K562 (cell line): ENCODE measurements around the gene NFATC1. TPM values are rescaled to one million over a fixed set of nuclear protein-coding genes. Genes with fewer than 3 reads are reported as not detected.

Experiments
- CBFB ChIP-seq: sonication (generic); formaldehyde crosslinking; IDR thresholded peaks from 2 replicates; pipeline ENCODE4 v1.4.0; 2020; ENCODE audit warnings: mild to moderate bottlenecking, missing genetic modification reagents
- CGGBP1 ChIP-seq: fragments of 250-450 bp; sonication (Bioruptor Pico); IDR thresholded peaks from 2 replicates; pipeline ENCODE4 v1.9.0; 2021; ENCODE audit warnings: mild to moderate bottlenecking
- CTCF ChIP-seq, 3 experiments: IDR thresholded peaks in 2 of 3; conservative IDR thresholded peaks in 1 of 3; 2 replicates each; pipeline ENCODE4 v1.5.1; 2011 to 2012; ENCODE audit warnings: low read length in 3 of 3, mild to moderate bottlenecking in 3 of 3, control low read depth in 2 of 3, improper control_type of control experiment in 1 of 3, inconsistent platforms in 1 of 3, low read depth in 1 of 3, mixed read lengths in 1 of 3, moderate library complexity in 1 of 3; ENCODE audit not compliant: insufficient read depth in 2 of 3
- ETS1 ChIP-seq: conservative IDR thresholded peaks from 2 replicates; pipeline ENCODE4 v1.6.1; 2011; ENCODE audit warnings: low read depth, mild to moderate bottlenecking, low read length; ENCODE audit not compliant: control insufficient read depth
- FOXJ2 ChIP-seq: fragments of 200-800 bp; sonication (Bioruptor generic); IDR thresholded peaks from 2 replicates; pipeline ENCODE4 v1.6.1; 2016; ENCODE audit warnings: missing genetic modification characterization, missing compliant biosample characterization
- HDAC1 ChIP-seq, 2 experiments: fragments of 450-650 bp; IDR thresholded peaks; 2 replicates each; pipeline ENCODE4 v1.6.1; 2016 to 2017; ENCODE audit warnings: inconsistent platforms in 1 of 2, mild to moderate bottlenecking in 1 of 2, moderate library complexity in 1 of 2
- L3MBTL2 ChIP-seq: fragments of 450-650 bp; IDR thresholded peaks from 2 replicates; pipeline ENCODE4 v1.6.1; 2016; ENCODE audit warnings: mild to moderate bottlenecking, moderate library complexity
- MAX ChIP-seq: sonication (generic); formaldehyde crosslinking; IDR thresholded peaks from 2 replicates; pipeline ENCODE4 v1.9.0; 2022; ENCODE audit warnings: mild to moderate bottlenecking, missing genetic modification reagents
- NCOR1 ChIP-seq: fragments of 450-650 bp; IDR thresholded peaks from 2 replicates; pipeline ENCODE4 v1.6.1; 2016; ENCODE audit warnings: mild to moderate bottlenecking, moderate library complexity
- PURB ChIP-seq: sonication (generic); formaldehyde crosslinking; IDR thresholded peaks from 2 replicates; pipeline ENCODE4 v1.9.0; 2021; ENCODE audit warnings: low read depth, mild to moderate bottlenecking, missing genetic modification reagents
- RBFOX2 ChIP-seq: fragments of 200-400 bp; formaldehyde crosslinking; IDR thresholded peaks from 2 replicates; pipeline ENCODE4 v1.6.1; 2017; ENCODE audit warnings: low read depth, mild to moderate bottlenecking, low read length, moderate library complexity
- SLC30A9 ChIP-seq: fragments of 250-450 bp; sonication (Bioruptor Pico); IDR thresholded peaks from 2 replicates; pipeline ENCODE4 v1.8.0; 2022; ENCODE audit warnings: mild to moderate bottlenecking, moderate library complexity
- SMAD3 ChIP-seq: fragments of 450-650 bp; formaldehyde crosslinking; conservative IDR thresholded peaks from 2 replicates; pipeline ENCODE4 v1.4.0; 2020; ENCODE audit warnings: mild to moderate bottlenecking
- SMARCA4 ChIP-seq: fragments of 450-650 bp; IDR thresholded peaks from 2 replicates; pipeline ENCODE4 v1.6.1; 2016
- TAF7 ChIP-seq: fragments of 450-650 bp; IDR thresholded peaks from 2 replicates; pipeline ENCODE4 v1.6.1; 2016; ENCODE audit warnings: missing genetic modification characterization, missing compliant biosample characterization
- TEAD4 ChIP-seq, 2 experiments: sonication (generic) in 1 of 2; formaldehyde crosslinking in 1 of 2; IDR thresholded peaks; 2 replicates each; pipeline versions ENCODE4 v1.6.1 to v1.8.0; 2012 to 2022; ENCODE audit warnings: borderline replicate concordance in 1 of 2, inconsistent platforms in 1 of 2, low read length in 1 of 2, mild to moderate bottlenecking in 1 of 2, missing genetic modification reagents in 1 of 2
- TFAP4 ChIP-seq: sonication (generic); formaldehyde crosslinking; IDR thresholded peaks from 2 replicates; pipeline ENCODE4 v1.8.0; 2022; ENCODE audit warnings: missing genetic modification reagents, mild to moderate bottlenecking, moderate library complexity, borderline replicate concordance
- ZBTB5 ChIP-seq: fragments of 450-650 bp; IDR thresholded peaks from 2 replicates; pipeline ENCODE4 v1.6.1; 2017; ENCODE audit warnings: antibody characterized with exemption
- ZFPM2 ChIP-seq: fragments of 250-450 bp; sonication (Bioruptor Pico); IDR thresholded peaks from 2 replicates; pipeline ENCODE4 v1.5.1; 2022; ENCODE audit warnings: mild to moderate bottlenecking
- ZNF143 ChIP-seq: sonication (generic); formaldehyde crosslinking; IDR thresholded peaks from 2 replicates; pipeline ENCODE4 v1.9.0; 2022; ENCODE audit warnings: mild to moderate bottlenecking, missing genetic modification reagents
- ZNF253 ChIP-seq: fragments of 250-450 bp; sonication (Bioruptor Pico); conservative IDR thresholded peaks from 2 replicates; pipeline ENCODE4 v1.6.1; 2021; ENCODE audit warnings: mild to moderate bottlenecking
- ZNF263 ChIP-seq: sonication (generic); formaldehyde crosslinking; IDR thresholded peaks from 2 replicates; pipeline ENCODE4 v1.8.0; 2022; ENCODE audit warnings: mild to moderate bottlenecking, missing genetic modification reagents, borderline replicate concordance
- ZNF586 ChIP-seq: fragments of 450-650 bp; formaldehyde crosslinking; conservative IDR thresholded peaks from 2 replicates; pipeline ENCODE4 v1.4.0; 2020; ENCODE audit warnings: mild to moderate bottlenecking, moderate library complexity
- ZNF778 ChIP-seq: fragments of 450-650 bp; formaldehyde crosslinking; IDR thresholded peaks from 2 replicates; pipeline ENCODE4 v1.4.0; 2020; ENCODE audit warnings: mild to moderate bottlenecking, moderate library complexity
- polyA plus RNA-seq, 8 experiments: library from polyadenylated mRNA; depleted of rRNA in 4 of 8; stranded (reverse) in 5 of 8; unstranded in 3 of 8; fragments of >200 nt; fragmentation: Nextera tagmentation in 2 of 8; fragmentation: Illumina TruSeq in 1 of 8; extraction: Ambion mirVana in 2 of 8; extraction: Trizol in 1 of 8; gene quantifications; 2 replicates each; pipeline versions ENCODE4 v1.2.1 to v1.2.3, GENCODE V29; 2011 to 2014; ENCODE audit warnings: inconsistent platforms in 1 of 8, missing spikeins in 1 of 8
- total RNA-seq, 7 experiments: library from RNA; depleted of rRNA in 6 of 7; stranded (reverse); fragments of >200 nt in 6 of 7; fragmentation: Illumina TruSeq in 2 of 7; extraction: Trizol in 2 of 7; gene quantifications; 2 replicates each; pipeline versions ENCODE4 v1.2.1 to v1.2.3, GENCODE V29; 2011 to 2021; ENCODE audit warnings: low replicate concordance in 1 of 7

The NFATC1 gene
- total and polyA plus RNA-seq, 9 of the 15 experiments (the other 6 are each of a cell fraction or from before 2014, with no cell fraction given): 1.1 to 16.4 (median 2.5) TPM

GRCh38 chr18:79515944-79516351 lies 120.2 kb downstream of the NFATC1 start (continued):
- TF ChIP-seq FOXJ2: no peak
- no peak for TF ChIP-seq SMARCA4
- TF ChIP-seq ZNF143 (CRISPR knock-in tag): 0 out of 2 replicates have a peak, but pooled peaks have one; percentile 28
- no peak; the same call in 1 of the 2 replicates for TF ChIP-seq ZNF263
- TF ChIP-seq ZBTB5: no peak
- no peak for TF ChIP-seq HDAC1 (IDR thresholded peaks at IDR 0.05)
- no peak for TF ChIP-seq CTCF (IDR thresholded peaks at IDR 0.05 in 2 of 3, conservative IDR thresholded peaks at IDR 0.05 in 1 of 3; ENCODE audit: insufficient read depth in 2 of 3, low read depth in 1 of 3, low read length in 3 of 3)
- no peak for TF ChIP-seq ZNF778 (CRISPR knock-in tag)
- TF ChIP-seq TEAD4 (IDR thresholded peaks at IDR 0.05; ENCODE audit: low read length): no peak
- peak; percentile 90; the same call in 1 of the 2 replicates for TF ChIP-seq TEAD4 (CRISPR knock-in tag; IDR thresholded peaks at IDR 0.05; ENCODE audit: borderline replicate concordance)
- no peak for TF ChIP-seq ZNF586 (CRISPR knock-in tag)
- no peak for TF ChIP-seq ETS1
- no peak for TF ChIP-seq CGGBP1 (CRISPR knock-in tag)
- peak; percentile 97 for TF ChIP-seq MAX (CRISPR knock-in tag)
- no peak for TF ChIP-seq PURB
- no peak for TF ChIP-seq SLC30A9 (CRISPR knock-in tag)
- no peak for TF ChIP-seq CBFB (CRISPR knock-in tag)
- no peak for TF ChIP-seq SMAD3
- TF ChIP-seq ZFPM2 (CRISPR knock-in tag): no peak
- peak; percentile 83 for TF ChIP-seq L3MBTL2
- no peak for TF ChIP-seq RBFOX2
- TF ChIP-seq TFAP4: peak; percentile 30; the same call in 1 of the 2 replicates
- TF ChIP-seq ZNF253 (CRISPR knock-in tag): no peak
- TF ChIP-seq TAF7 (tag): no peak
- TF ChIP-seq NCOR1: no peak
